HAP-1 (cell line): Measurements from ENCODE around the gene KIAA0513.

Experiments
- DNase-seq, 2 experiments: peaks; one replicate each; pipeline ENCODE4 v3.0.0-alpha.2; 2016 to 2020; ENCODE audit warnings: low spot score in 2 of 2
- H3K27me3 ChIP-seq: fragments of 250-450 bp; sonication (Bioruptor Pico); 2 replicates; pipeline ENCODE4 v1.5.1; 2020; ENCODE audit warnings: low read depth, mild to moderate bottlenecking, moderate library complexity
- H3K36me3 ChIP-seq: fragments of 250-450 bp; sonication (Bioruptor Pico); replicated peaks from 2 replicates; pipeline ENCODE4 v1.5.1; 2020; ENCODE audit warnings: mild to moderate bottlenecking
- H3K4me1 ChIP-seq: fragments of 250-450 bp; sonication (Bioruptor Pico); 2 replicates; pipeline ENCODE4 v1.5.1; 2020; ENCODE audit warnings: mild to moderate bottlenecking
- H3K4me3 ChIP-seq: fragments of 250-450 bp; sonication (Bioruptor Pico); 2 replicates; pipeline ENCODE4 v1.5.1; 2020; ENCODE audit warnings: mild to moderate bottlenecking, moderate library complexity
- H3K9me3 ChIP-seq: fragments of 250-450 bp; sonication (Bioruptor Pico); 2 replicates; pipeline ENCODE4 v1.5.1; 2020; ENCODE audit warnings: mild to moderate bottlenecking, moderate library complexity
- in situ Hi-C: fragments of 300-500 bp; cut with MboI; formaldehyde crosslinking; loops from 3 replicates; pipeline ENCODE4 v1.14.3; 2020; ENCODE audit warnings: low sequenced_read_pairs, inconsistent platforms, mixed read lengths

Gene KIAA0513

GRCh38 chr16:85010446-85010930 lies 17.1 kb upstream of the KIAA0513 start:
- Histone ChIP-seq H3K4me1 (peaks cover 11% of the 10 kb centered on the region), H3K27me3 (no peaks in the 10 kb centered on the region), H3K4me3 (peak overlapping the region; percentile 94), H3K9me3 (no peaks in the 10 kb centered on the region), H3K36me3 (0 out of 2 replicates have a peak, but pooled peaks cover 5% of the 10 kb centered on the region)
- DNase-seq: no peak
- in situ Hi-C loops: no loop called here

GRCh38 chr16:85010931-85011845 lies 16.4 kb upstream of the KIAA0513 start, which contains the start of gene ZDHHC7:
Gene ZDHHC7 (minus strand): TSS chr16:85011535. CDS start chr16:84990618, 20,917 bp downstream.
- Histone ChIP-seq H3K4me3 (peak within 1 kb of the TSS; percentile 94), H3K36me3 (0 out of 2 replicates have a peak, but pooled peaks cover 5% of the 10 kb centered on the region), H3K9me3 (no peaks in the 10 kb centered on the region), H3K27me3 (no peaks in the 10 kb centered on the region), H3K4me1 (peaks cover 11% of the 10 kb centered on the region)
- in situ Hi-C loops: no loop called here
- peak; percentile 74 to 90 for DNase-seq

GRCh38 chr16:85011846-85012284 lies 15.7 kb upstream of the KIAA0513 start:
- Histone ChIP-seq H3K27me3 (no peaks in the 10 kb centered on the region), H3K4me1 (peaks cover 11% of the 10 kb centered on the region), H3K4me3 (peak overlapping the region; percentile 94), H3K36me3 (0 out of 2 replicates have a peak, but pooled peaks cover 5% of the 10 kb centered on the region), H3K9me3 (no peaks in the 10 kb centered on the region)
- DNase-seq: no peak
- in situ Hi-C loops: no loop called here

DNA sequence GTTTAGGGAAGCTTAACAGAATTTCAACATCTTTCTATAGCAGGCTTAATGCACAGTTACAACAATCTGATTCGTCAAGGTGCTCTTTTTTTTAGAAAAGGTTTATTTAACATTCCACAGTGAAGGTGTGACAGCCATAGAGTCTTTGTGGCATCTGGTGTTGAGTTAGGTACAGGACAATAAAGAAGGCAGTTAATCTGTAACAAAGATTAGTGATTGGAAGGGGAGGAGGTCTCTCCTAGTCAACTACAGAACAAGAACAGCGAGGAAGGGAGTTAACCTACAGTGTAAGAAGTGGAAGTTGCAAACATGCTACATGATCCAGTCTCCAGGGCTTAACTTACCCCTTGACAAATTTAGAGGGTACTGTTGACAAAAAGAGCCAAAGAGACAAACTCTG lies 13.3 kb upstream of the KIAA0513 start:
- in situ Hi-C loops: no loop called here
- H3K9me3 ChIP-seq: no peaks in the 10 kb centered on the region
- no peak for DNase-seq
- peaks cover 7% of the 10 kb centered on the region for H3K4me1 ChIP-seq
- H3K4me3 ChIP-seq: no peak overlapping the region
- H3K36me3 ChIP-seq: no peaks in the 10 kb centered on the region
- H3K27me3 ChIP-seq: peaks cover 13% of the 10 kb centered on the region

DNA sequence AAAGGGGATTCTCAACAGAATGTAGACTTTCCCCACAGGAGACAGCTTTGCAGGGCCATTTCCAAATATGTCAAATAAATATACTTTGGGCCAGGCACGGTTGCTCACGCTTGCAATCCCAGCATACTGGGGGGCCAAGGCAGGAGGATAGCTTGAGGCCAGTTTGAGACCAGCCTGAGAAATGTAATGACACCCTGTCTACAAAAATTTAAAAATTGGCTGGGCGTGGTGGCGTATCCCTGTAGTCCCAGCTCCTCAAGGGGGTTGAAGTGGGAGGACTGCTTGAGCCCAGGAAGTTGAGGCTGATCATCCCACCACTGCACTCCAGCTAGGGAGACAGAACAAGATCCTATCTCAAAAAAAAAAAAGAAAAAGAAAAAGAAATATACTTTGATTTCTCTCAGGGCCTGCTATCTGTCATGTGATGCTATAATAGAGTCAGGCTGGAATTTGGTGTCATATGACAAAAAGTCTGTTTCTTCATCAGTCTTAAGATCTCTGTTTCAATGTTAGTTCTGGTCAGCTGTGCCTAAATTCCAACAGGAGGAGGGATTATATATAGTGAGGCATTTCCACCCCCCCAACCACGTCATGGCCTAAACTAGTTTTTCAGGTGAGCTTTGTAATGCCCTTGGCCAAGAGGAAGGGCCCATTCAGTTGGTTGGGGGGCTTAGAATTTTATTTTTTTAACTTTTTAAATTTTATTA lies 12.0 kb upstream of the KIAA0513 start:
- Histone ChIP-seq H3K27me3 (peaks cover 13% of the 10 kb centered on the region), H3K4me3 (no peak overlapping the region), H3K4me1 (peaks cover 3% of the 10 kb centered on the region; the same call in 1 of the 2 replicates), H3K9me3 (no peaks in the 10 kb centered on the region), H3K36me3 (no peaks in the 10 kb centered on the region)
- DNase-seq: no peak
- in situ Hi-C loops: no loop called here

DNA sequence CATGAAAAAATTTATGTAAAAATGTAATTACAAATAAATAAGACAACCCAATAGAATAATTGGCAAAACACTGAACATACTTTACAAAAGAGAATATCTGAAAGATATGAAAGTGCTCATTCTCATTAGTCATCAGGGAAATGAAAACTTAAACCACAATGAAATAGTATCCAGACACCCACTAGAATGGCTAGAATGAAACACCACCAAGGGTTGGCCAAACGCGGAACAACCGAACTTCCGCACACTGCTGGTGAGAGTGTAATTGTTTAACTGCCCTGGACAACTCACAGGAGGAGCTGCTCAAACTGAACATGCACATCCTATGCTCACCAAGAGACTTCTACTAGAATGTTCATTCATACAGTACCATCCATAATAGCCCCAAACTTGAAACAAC lies 10.4 kb upstream of the KIAA0513 start:
- Histone ChIP-seq H3K4me3 (no peak overlapping the region), H3K9me3 (no peaks in the 10 kb centered on the region), H3K4me1 (no peaks in the 10 kb centered on the region), H3K36me3 (no peaks in the 10 kb centered on the region), H3K27me3 (peaks cover 13% of the 10 kb centered on the region)
- in situ Hi-C loops: no loop called here
- DNase-seq: no peak

GRCh38 chr16:85017633-85018032 lies 10.0 kb upstream of the KIAA0513 start:
- Histone ChIP-seq H3K27me3 (peaks cover 13% of the 10 kb centered on the region), H3K36me3 (no peaks in the 10 kb centered on the region), H3K4me1 (no peaks in the 10 kb centered on the region), H3K4me3 (no peak overlapping the region), H3K9me3 (no peaks in the 10 kb centered on the region)
- no peak for DNase-seq
- in situ Hi-C loops: no loop called here

- in situ Hi-C loops: no loop called here
- Histone ChIP-seq H3K9me3 (no peaks in the 10 kb centered on the region), H3K4me3 (no peak overlapping the region), H3K27me3 (peaks cover 13% of the 10 kb centered on the region), H3K36me3 (no peaks in the 10 kb centered on the region), H3K4me1 (no peaks in the 10 kb centered on the region)
- DNase-seq: no peak
Observed at GRCh38 chr16:85018529-85019236, 8.9 kb upstream of the KIAA0513 start.

GRCh38 chr16:85019659-85020245 lies 7.8 kb upstream of the KIAA0513 start:
- no peaks in the 10 kb centered on the region for H3K9me3 ChIP-seq
- peaks cover 13% of the 10 kb centered on the region for H3K27me3 ChIP-seq
- in situ Hi-C loops: no loop called here
- no peak for DNase-seq
- no peak overlapping the region for H3K4me3 ChIP-seq
- H3K36me3 ChIP-seq: no peaks in the 10 kb centered on the region
- H3K4me1 ChIP-seq: no peaks in the 10 kb centered on the region

- Histone ChIP-seq H3K4me3 (no peak overlapping the region), H3K9me3 (no peaks in the 10 kb centered on the region), H3K36me3 (no peaks in the 10 kb centered on the region), H3K27me3 (no peaks in the 10 kb centered on the region), H3K4me1 (peaks cover 21% of the 10 kb centered on the region)
- no peak for DNase-seq
- in situ Hi-C loops: no loop called here
Observed at GRCh38 chr16:85025781-85026653, 1.6 kb upstream of the KIAA0513 start.

- Histone ChIP-seq H3K36me3 (no peaks in the 10 kb centered on the region), H3K9me3 (no peaks in the 10 kb centered on the region), H3K27me3 (no peaks in the 10 kb centered on the region), H3K4me3 (peak overlapping the region; percentile 40), H3K4me1 (peaks cover 21% of the 10 kb centered on the region)
- DNase-seq: no peak
- in situ Hi-C loops: no loop called here
Observed at GRCh38 chr16:85026703-85027102, 892 bp upstream of the KIAA0513 start.

DNA sequence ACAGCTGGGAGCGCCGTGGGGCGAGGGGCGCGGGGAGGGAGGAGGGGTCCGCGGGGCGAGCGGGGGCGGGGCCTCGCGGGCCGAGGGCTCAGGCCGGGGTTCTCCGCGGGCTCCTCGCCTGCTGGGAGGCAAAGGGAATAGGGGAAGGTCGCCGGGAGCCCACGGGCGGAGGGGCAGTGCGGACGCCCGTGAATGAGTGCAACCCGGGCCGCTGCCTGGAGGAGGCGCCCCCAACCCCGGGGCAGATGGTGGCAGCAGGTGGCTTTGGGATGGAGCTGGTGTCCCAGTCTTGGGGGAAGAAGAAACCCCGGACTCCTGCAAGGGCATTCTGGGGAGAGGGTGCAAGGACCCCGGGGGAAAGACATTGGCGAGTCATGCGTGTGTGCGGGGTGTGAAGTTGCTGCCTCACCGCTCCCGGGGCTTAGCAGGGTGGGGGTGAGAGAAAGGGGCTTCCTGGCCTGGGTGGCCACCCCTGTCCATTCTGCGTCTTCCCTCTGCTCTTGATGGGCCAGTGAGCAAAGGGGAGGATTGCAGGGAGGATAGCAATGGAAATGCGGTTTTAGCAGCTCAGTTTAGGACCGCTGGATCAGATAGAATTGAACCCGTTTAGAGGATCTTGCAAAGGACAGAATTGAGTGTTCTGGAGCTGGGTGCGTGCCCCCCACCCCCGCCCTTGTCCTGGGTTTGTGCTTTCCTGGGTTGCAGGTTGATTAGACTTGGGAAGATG lies 526 bp downstream of the KIAA0513 start:
- Histone ChIP-seq H3K4me3 (peak overlapping the region; percentile 40), H3K4me1 (peaks cover 21% of the 10 kb centered on the region), H3K36me3 (no peaks in the 10 kb centered on the region), H3K9me3 (no peaks in the 10 kb centered on the region), H3K27me3 (no peaks in the 10 kb centered on the region)
- in situ Hi-C loops: no loop called here
- no peak for DNase-seq
